Measurements from ENCODE around the gene FXYD7. TPM values are rescaled to one million over a fixed set of nuclear protein-coding genes. Genes with fewer than 3 reads are reported as not detected.

FXYD7 gene
- polyA plus RNA-seq, 1 donor from 2014 or later, result 35.7 TPM

DNA sequence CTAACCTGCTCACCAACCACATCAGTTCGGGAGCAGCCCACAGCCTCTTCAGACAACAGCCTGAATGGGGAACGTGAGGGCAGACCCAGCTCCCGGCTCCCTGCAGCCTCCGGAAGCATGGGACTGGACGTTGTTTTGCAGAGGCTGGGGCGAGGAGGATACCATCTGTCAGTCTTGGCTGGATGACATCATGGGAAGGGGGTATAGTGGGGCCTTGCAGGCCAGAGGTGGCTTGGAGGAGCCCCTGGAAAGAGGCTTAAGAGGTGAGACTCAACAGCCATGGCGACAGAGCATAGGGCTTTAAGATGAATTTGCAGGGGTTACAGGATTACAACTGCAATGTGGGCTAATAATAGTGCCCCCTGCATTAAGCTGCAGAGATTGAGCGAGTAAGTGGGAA, 25.9 kb upstream of the FXYD7 start:
- Histone ChIP-seq H3K9me3 (ENCODE audit: low read length) (no peaks in the 10 kb centered on the region), H3K4me2 (ENCODE audit: low read length) (no peak overlapping the region), H3K9ac (ENCODE audit: low read length) (no peak overlapping the region), H3K27me3 (ENCODE audit: insufficient read depth, low read depth, low read length) (no peaks in the 10 kb centered on the region), H3K4me3 (ENCODE audit: low read length) (no peak overlapping the region), H3K9me2 (ENCODE audit: insufficient read depth, low read length) (no peaks in the 10 kb centered on the region), H3K27ac (ENCODE audit: low read length) (no peak overlapping the region), H3F3A (ENCODE audit: insufficient read depth, low read length, poor library complexity, severe bottlenecking) (no peaks in the 10 kb centered on the region), H4K20me1 (ENCODE audit: insufficient read depth) (no peaks in the 10 kb centered on the region), H3K36me3 (ENCODE audit: insufficient read depth, low read length) (no peaks in the 10 kb centered on the region), H3K79me2 (replicated peaks; ENCODE audit: insufficient read depth, low read length) (no peaks in the 10 kb centered on the region), H2AFZ (ENCODE audit: low read depth, low read length) (no peak overlapping the region)
- TF ChIP-seq, protein P1, sequence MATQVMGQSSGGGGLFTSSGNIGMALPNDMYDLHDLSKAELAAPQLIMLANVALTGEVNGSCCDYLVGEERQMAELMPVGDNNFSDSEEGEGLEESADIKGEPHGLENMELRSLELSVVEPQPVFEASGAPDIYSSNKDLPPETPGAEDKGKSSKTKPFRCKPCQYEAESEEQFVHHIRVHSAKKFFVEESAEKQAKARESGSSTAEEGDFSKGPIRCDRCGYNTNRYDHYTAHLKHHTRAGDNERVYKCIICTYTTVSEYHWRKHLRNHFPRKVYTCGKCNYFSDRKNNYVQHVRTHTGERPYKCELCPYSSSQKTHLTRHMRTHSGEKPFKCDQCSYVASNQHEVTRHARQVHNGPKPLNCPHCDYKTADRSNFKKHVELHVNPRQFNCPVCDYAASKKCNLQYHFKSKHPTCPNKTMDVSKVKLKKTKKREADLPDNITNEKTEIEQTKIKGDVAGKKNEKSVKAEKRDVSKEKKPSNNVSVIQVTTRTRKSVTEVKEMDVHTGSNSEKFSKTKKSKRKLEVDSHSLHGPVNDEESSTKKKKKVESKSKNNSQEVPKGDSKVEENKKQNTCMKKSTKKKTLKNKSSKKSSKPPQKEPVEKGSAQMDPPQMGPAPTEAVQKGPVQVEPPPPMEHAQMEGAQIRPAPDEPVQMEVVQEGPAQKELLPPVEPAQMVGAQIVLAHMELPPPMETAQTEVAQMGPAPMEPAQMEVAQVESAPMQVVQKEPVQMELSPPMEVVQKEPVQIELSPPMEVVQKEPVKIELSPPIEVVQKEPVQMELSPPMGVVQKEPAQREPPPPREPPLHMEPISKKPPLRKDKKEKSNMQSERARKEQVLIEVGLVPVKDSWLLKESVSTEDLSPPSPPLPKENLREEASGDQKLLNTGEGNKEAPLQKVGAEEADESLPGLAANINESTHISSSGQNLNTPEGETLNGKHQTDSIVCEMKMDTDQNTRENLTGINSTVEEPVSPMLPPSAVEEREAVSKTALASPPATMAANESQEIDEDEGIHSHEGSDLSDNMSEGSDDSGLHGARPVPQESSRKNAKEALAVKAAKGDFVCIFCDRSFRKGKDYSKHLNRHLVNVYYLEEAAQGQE (IDR thresholded peaks at IDR 0.05; ENCODE audit: borderline replicate concordance), result no peak
- TF ChIP-seq POLR2AphosphoS5 (IDR thresholded peaks at IDR 0.05) (no peak), EZH2 (IDR thresholded peaks at IDR 0.05; ENCODE audit: borderline replicate concordance, insufficient read depth, low read length, poor library complexity, severe bottlenecking) (no peak), SMC3 (conservative IDR thresholded peaks at IDR 0.05; ENCODE audit: poor library complexity) (no peak), MXI1 (conservative IDR thresholded peaks at IDR 0.05; ENCODE audit: poor library complexity, severe bottlenecking) (no peak), EP300 (conservative IDR thresholded peaks at IDR 0.05; ENCODE audit: poor library complexity, severe bottlenecking) (no peak), TAF1 (IDR thresholded peaks at IDR 0.05; ENCODE audit: low read depth) (no peak), RAD21 (conservative IDR thresholded peaks at IDR 0.05) (no peak)
- TF ChIP-seq, protein P2, sequence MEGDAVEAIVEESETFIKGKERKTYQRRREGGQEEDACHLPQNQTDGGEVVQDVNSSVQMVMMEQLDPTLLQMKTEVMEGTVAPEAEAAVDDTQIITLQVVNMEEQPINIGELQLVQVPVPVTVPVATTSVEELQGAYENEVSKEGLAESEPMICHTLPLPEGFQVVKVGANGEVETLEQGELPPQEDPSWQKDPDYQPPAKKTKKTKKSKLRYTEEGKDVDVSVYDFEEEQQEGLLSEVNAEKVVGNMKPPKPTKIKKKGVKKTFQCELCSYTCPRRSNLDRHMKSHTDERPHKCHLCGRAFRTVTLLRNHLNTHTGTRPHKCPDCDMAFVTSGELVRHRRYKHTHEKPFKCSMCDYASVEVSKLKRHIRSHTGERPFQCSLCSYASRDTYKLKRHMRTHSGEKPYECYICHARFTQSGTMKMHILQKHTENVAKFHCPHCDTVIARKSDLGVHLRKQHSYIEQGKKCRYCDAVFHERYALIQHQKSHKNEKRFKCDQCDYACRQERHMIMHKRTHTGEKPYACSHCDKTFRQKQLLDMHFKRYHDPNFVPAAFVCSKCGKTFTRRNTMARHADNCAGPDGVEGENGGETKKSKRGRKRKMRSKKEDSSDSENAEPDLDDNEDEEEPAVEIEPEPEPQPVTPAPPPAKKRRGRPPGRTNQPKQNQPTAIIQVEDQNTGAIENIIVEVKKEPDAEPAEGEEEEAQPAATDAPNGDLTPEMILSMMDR (IDR thresholded peaks at IDR 0.05; ENCODE audit: poor library complexity, severe bottlenecking), result no peak

DNA sequence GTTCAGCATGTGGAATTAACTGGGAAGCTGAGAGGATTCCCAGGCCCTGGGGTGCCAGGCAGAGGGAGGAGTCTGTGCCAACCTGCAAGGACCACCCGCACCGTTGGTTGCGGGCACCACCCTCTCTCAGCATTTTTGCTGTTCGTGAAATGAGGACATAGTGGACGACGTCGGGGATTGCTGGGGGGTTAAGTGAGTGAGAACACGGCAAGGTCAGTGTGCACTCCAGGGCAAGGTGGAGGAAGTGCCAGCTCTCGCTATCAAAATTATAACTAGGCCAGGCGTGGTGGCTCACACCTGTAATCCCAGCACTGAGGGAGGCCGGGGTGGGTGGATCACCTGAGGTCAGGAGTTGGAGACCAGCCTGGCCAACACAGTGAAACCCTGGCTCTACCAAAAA, 25.3 kb upstream of the FXYD7 start:
- TF ChIP-seq SMC3 (conservative IDR thresholded peaks at IDR 0.05; ENCODE audit: poor library complexity) (no peak), EZH2 (IDR thresholded peaks at IDR 0.05; ENCODE audit: borderline replicate concordance, insufficient read depth, low read length, poor library complexity, severe bottlenecking) (no peak), POLR2AphosphoS5 (IDR thresholded peaks at IDR 0.05) (no peak), EP300 (conservative IDR thresholded peaks at IDR 0.05; ENCODE audit: poor library complexity, severe bottlenecking) (no peak), MXI1 (conservative IDR thresholded peaks at IDR 0.05; ENCODE audit: poor library complexity, severe bottlenecking) (no peak), RAD21 (conservative IDR thresholded peaks at IDR 0.05) (no peak), TAF1 (IDR thresholded peaks at IDR 0.05; ENCODE audit: low read depth) (no peak)
- TF ChIP-seq, protein P2 (IDR thresholded peaks at IDR 0.05; ENCODE audit: poor library complexity, severe bottlenecking), result no peak
- TF ChIP-seq, protein P1 (IDR thresholded peaks at IDR 0.05; ENCODE audit: borderline replicate concordance), result no peak
- Histone ChIP-seq H3F3A (ENCODE audit: insufficient read depth, low read length, poor library complexity, severe bottlenecking) (no peaks in the 10 kb centered on the region), H3K27me3 (ENCODE audit: insufficient read depth, low read depth, low read length) (no peaks in the 10 kb centered on the region), H3K27ac (ENCODE audit: low read length) (no peak overlapping the region), H3K79me2 (replicated peaks; ENCODE audit: insufficient read depth, low read length) (no peaks in the 10 kb centered on the region), H3K9me3 (ENCODE audit: low read length) (no peaks in the 10 kb centered on the region), H3K9me2 (ENCODE audit: insufficient read depth, low read length) (no peaks in the 10 kb centered on the region), H2AFZ (ENCODE audit: low read depth, low read length) (no peak overlapping the region), H3K4me3 (ENCODE audit: low read length) (no peak overlapping the region), H3K4me2 (ENCODE audit: low read length) (no peak overlapping the region), H3K9ac (ENCODE audit: low read length) (no peak overlapping the region), H4K20me1 (ENCODE audit: insufficient read depth) (no peaks in the 10 kb centered on the region), H3K36me3 (ENCODE audit: insufficient read depth, low read length) (no peaks in the 10 kb centered on the region)

Measured in neural cell (in vitro differentiated cells).